ENCODE measurements around the gene CTTNBP2.

CTTNBP2 gene

DNA sequence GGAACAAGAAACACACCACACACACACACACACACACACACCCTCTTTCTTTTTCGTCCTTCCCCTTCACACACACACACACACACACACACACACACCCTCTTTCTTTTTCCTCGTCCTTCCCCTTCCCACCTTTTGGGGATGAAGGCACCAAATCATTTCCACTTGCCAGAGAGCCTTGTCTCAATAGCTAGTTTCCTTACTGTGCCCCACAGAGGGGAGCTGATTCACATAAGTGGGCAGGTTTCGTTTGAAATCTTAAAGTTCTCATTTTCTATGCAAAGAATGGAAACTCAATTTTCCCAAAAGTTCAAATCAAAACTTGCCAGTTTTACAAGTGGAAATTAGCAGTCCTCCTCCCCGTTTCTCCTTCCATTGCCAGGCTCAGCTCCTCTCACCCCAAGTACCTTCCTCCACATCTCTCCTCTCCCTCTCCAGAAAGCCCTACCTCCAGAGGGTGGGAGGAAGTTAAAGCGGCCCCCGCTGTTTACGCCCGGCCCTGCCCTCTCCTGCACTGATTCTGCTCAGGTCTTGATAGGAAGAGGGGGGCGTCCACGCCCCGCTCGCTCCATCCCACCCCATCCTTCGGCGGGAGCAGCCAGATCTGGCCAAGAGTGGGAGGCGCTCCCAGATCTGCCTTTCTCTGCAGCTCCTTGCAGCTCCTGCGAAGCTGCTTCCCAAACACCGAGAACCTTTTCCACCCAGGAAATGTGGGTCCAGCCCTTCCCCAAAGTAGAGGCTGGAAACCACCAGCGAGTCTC, 1.3 kb downstream of the CTTNBP2 start:
- no peak for DNase-seq

DNA sequence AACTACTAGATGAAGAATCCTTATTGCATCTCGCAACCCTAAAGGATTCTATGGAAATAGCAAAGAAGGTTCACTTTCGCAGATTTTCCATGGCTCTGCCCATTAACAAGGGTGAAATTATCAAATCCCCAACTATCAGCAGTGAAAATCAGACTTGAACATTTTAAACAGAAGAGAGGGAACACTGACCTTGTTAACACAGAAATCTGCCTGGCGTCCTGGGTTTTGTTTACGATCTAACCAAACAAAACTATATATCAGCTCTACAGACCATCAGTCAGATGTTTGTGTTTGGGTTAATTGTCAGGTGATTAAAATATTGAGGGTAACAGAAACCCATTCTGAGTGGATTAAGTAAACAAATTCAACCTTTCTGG, 1.9 kb downstream of the CTTNBP2 start:
- DNase-seq: no peak

DNA sequence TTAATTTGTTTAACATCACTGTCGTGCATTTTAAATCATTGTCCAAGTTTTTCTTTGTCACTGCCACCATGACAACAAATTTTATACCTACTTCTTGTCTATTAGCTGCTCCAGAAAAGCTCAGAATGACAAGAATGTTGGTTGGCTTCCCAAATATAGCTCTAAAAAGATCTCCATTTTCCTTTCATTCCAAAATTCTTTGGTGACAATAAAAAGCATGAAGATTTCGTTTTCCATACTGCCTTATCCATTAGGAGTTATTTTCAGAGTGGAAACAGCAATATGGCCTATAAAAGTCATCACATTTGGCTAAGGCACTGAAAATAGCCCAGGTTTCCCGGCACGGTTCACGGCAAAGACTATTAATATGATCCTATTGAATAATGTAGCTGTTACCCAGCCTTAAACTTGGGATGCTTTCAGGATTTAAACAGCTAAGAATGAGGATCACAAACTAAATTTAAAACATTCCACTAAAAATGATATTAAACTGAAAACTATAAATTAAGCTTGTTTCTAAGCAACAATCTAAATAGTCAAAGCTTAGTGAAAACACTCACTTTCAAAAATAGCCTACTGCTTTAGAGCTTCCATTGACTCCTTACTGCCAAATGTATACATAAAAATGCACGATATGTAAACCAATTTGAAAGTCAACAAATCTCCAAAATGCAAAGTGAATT, 2.7 kb downstream of the CTTNBP2 start:
- no peak for DNase-seq

DNA sequence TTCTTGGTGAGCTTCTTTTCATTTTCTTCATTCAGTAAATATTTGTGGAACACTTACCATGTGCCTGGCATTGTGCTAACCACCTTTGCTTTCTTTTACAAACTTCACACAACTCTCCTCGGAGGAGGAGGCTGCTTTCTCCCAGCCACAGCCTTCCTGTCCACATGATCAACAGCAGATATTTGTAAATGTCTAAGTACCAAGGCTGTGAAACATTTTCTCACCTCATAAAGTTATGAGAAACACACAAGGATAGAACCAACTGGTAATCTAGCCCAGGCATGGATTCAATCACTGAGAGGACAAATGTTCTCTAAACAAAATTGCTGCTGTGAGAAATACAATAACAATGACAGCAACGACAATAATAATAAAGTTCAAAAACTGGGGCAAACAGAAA, 3.9 kb downstream of the CTTNBP2 start:
- DNase-seq: no peak

DNA sequence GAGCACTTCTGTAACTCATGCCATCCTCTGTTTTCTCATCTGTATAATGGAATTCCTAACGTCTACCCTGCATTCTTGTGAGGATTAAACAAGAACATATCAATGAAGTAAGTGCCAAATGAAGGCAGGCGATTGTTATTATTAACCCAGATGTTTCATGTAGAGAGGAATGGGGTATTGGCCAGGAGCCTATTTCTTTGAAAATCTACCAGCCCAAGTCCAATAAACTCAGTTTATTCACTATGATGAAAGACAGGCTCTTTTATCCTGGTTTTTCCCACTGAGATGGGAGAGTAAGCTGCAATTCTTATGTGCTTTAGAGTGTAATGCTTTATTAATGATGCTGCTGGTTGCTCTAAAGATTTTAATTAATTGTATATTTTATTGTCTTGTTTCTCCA, 9.6 kb downstream of the CTTNBP2 start:
- DNase-seq: no peak

DNA sequence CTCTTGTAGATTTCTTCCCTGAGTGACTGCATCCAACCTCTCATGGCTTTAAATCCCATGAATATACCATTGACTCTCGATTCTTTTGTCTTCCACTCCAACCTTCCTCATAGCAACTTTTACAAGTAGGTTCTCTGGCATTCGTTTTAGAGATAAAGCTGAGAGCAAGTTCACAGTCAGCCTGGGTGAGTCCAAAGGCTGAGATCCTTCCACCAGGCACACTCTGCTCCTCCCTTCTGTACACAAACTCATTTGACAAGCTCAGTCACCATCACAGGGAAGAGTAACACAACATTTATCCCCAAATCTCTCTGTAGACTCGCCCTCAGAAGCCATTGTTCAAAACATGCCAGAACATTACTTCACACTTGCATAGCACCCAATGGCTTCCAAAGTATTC, 10.9 kb downstream of the CTTNBP2 start:
- DNase-seq: no peak

DNA sequence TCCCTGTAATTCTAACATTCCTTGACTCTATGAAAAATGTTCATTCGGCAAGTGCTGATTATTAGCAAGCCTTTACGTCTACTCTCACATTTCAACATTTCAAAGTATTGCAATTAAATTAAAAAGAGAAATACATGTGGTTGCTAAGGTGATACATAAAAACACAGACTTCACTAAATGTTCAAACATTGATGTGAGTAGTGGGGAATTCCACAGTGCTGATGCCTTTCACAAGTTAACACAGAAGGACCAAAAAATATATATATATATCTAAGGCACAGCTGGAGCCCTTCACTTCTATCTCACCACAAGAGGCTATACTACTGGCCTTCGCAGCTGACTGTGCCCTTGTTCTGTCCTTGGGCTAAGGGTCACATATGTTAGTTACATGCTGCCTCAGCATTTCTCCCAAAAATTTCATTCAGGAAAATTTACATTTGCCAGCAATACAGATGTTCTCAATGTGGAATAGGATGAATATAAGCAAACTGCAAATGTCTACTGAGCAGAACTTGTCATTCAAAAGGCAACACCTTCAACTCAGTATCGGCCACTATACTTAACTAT, 13.9 kb downstream of the CTTNBP2 start:
- no peak for DNase-seq

DNA sequence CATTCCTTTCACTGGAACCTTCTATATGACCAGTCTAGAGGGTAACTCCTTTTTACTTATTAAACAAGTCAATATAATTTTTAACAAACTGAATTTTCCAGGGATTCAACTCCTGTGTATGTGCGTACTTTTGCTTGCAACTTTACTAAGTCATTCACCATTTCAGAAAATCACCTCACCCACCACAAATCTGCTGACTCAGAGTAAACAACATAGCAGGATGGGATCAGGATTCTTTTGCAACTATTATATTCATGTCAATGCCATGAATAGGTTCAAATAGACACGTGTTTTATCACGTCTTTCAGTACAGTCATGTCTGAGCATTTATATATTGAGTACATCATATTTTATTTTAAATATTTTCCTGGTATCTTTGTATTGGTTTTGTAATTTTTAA, 14.5 kb downstream of the CTTNBP2 start:
- no peak for DNase-seq

DNA sequence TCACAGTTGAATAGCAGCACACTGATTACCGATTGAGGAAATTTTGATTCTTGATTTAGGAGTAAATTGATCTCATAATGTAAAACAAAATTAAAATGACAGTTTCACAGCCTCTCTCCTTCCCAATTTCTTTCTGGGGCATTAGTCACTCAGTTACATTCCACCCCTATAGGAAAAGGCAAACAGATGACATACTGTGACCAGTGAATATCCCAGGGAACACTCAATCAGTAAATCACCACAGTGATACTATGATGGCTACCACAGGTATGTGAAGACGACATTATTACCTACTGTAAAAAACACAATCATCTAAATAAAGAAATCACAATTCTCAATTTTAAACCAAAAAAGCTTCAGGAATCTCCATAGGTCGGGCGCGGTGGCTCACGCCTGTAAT, 15.5 kb downstream of the CTTNBP2 start:
- no peak for DNase-seq

DNA sequence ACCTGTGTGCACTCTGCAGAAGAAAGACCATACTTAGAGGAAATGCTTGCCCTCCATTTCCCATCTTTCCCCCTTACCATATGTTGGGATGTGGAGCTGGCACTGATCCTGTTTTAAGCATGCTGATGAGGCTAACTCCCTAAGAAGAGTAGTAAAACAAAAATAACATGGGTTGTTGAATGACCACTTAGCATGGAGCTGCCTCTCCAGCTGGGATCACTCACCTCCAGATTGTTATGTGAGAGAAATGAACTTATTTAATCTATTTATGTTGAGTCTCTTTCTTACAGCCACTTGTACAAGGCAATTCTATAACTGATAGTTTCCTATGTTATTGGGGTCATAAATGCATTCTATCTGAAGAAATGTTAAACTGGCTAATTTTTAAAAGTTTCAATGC, 17.0 kb downstream of the CTTNBP2 start:
- no peak for DNase-seq

DNA sequence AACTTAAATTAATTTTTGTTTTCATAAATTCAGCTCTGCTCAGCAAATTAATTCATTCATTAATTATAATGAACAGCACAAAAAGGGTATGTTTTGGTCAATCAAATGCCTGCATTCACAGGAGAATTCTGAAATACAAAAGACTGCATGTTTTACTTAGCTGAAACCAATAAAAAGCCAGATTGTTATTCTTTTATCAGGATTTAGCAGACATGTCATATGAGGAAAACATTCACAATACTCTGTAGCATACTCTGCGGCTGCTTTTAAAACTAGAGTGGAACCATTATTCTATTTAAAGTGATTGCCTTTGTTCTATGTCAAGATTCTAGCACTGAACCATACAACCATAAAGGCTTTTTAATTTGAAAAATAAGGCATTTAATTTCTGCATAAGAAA, 19.1 kb downstream of the CTTNBP2 start:
- DNase-seq: no peak

DNA sequence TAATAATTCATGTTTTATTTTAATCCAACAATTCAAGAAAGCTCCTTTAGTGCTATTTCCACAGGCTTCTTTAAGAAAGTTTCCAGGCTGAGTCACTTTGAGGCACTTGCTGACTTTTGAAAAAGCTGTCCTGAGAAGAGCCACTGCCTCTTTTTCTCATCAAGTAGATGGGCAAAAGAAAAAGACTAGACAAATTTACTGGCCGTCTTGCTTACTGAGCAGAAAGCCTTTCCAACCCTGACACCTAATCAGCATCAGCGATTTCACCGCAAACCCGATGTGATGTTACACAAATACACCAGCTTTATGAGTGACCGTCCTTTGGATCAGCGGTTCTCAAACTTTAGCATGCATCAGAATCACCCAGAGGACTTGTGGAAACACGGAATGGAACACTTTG, 24.3 kb downstream of the CTTNBP2 start:
- no peak for DNase-seq

DNA sequence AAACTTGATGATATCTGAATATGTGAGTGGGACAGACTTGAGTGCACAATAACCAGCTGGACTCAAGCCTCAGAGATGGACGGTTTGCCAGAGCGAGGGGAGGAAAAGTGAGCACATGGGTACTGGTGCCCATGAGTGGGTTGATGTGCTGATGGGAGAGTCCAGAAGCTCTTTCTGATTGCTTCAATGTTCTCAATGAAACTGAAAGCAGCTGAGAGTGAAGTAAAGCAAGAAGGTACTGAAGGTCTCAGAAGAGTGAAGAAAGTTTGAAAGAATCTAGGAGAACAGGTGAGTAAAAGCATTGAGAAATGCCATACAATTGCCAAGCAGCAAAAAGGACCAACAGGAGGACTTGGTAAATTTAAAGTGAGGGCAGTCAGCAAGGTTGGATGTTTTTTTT, 28.6 kb downstream of the CTTNBP2 start:
- no peak for DNase-seq

DNA sequence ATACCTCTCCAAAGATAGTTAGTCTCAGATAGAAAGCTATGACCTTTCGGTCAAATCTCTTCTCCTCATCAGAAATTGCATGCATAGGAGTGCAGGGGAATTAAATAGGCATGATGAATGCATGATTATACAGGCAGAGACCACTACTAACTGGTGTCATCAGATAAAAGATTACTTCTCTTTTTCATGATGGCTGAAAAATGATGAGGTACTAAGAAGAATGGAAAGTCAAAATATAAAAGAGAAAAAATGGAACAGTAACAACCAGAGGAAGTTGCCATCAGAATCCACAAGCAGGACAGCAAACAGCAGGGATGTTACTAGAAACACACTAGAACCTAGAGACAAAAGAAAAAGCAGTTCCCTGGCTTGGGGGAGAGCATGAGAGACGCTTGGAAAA, 31.6 kb downstream of the CTTNBP2 start:
- no peak for DNase-seq

DNA sequence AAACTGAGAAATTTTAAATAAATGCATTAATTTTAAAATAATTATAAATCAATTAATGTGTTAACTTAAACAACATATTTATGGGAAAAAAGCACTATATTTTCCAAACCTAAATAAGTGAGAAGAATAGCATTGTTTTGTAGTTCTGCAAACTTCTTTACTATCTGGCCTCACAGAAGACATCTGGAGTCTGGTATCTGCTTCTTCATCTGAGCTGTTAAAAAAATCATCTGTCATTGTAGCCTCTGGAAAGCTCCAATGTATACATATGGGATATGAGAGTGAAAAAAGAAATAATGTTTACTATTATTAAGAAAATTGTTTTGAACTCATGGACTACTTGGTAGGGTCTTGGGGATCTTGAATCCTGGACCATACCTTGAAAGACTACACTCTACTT, 32.2 kb downstream of the CTTNBP2 start:
- DNase-seq: no peak

DNA sequence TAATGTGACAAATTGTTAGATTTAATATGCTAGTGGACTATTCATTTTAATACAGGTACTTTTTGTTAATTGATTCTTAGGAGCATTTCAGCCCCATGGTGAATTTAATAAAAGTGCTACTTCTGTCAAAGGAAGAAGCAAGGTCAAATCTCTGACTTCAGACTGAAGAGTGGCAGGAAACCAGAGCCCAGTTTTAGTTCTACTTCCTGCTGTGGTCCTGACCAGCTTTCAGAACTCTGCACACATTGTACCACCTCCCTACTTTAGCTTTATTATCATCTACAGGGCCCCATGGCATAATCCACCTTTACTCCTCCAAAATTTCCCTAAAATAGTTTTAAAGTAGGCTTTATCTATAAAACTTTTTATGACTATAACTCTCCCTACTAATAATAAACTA, 33.7 kb downstream of the CTTNBP2 start:
- DNase-seq: no peak

DNA sequence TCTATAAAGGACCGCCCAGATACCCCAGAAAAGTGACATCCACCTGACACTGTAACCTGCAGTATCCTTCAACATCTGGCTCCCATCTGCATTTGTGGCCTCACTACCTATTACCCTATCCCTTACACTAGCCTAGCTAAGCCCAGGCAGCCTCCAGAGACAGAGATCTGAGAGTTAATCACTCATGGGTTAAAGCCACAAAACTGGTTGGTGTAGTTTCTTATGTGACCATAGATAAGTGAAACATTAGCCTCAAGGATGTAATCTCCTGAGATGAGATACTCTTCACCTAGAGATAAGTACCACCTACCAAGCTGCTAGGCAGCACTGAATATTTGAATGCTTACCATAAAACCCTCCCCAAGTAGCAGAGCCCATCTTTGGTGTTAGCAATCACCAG, 35.4 kb downstream of the CTTNBP2 start:
- no peak for DNase-seq

DNA sequence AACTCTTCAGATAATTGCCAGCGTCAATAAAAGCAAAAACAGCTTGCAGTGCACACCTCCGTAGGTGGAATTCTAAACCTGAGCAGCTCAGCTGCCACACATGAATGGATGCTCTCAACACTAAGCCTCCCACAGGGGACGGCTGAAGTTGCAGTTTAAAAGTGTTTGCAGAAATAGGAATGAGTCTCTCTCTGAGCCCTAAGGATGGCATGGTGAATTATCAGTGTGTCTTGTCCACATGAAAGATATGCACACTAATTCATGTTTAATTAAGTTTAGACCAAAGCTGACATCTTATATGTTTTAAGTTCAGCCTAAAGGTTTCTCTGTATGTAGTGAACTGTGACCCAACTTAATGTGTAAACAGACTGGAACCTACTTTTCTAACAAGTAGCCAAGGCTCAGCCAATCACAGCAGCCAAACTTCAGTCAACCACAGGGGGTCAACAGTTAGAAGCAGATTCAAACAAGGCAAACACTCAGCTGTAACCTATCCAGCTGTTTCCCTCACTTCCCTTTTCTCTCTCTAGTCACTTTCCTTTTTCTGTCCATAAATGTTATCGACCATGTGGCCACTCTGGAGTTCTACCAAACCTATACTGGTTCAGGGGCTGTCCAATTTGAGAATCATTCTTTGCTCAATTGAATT, 38.1 kb downstream of the CTTNBP2 start:
- no peak for DNase-seq

DNA sequence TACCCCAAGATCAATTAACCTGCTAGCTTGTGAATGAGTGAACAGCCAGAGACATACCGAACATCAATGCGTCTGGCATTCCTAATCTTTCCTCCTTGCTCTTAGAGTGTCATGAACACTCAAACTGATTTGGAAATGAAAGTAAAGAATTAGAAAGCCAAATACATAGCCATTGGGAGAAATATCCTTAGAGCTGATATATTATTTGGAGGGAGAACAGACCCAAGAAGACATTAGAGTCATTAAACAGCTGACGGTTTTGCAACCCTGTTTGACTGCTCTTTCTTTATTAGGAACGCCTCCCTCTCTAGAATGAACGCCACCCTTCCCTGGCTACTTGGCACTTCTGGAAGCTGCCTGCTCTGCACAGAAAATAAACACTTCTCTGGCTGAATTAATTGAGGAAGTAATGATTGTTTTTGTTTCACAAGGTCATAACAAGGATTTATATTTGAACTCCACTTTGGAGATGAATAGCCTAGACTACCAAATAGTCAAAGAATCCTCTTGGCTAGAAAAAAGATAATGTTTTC, 42.8 kb downstream of the CTTNBP2 start:
- DNase-seq: no peak

DNA sequence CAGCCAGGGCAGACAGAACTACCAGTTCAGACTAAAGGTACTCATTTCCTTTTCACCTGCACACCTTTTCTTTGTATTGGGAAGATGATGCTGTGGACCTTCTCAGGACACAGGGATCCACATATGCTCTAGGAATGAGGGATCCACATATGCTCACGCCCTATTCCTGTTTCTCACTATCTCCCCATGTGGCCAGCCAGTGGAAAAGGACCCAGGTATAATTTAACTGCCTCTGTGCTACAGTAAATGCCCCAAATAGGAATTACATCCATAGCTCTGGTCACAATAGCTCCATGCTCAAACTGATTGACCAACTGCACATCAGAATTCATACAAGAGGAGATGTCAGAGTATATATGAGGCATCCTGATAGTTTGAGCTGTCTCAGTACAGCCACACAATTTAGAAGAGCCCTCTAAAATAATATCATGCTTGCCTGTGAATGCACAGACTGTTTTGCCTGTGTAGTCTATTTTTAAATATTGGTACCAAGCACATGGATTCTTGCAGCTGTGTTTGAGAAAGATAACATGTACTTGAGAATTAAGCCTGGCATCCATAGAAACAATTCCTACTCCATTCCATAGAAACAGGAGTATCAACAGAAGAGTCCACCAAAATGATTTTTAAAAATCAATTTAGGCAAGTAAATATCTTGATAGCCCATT, 43.7 kb downstream of the CTTNBP2 start:
- DNase-seq: no peak

DNA sequence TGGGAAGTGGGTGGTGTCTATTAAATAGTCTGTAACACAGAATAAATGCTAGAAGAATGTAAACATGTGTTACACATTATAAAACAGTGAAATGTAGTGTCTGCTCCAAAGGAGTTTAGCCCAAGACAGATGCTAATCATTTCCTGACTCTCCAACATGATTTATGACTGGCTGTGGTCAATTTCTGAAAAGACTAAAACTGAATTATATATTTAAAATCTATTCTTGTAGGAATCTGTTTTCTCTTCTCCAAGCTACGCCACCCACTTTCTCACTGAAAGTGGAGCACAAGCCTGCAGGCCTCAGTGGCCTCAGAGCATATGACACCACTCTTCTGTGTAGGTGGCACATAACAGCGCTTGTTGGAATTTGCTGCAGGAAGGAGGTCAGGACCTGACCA, 44.4 kb downstream of the CTTNBP2 start:
- no peak for DNase-seq

DNA sequence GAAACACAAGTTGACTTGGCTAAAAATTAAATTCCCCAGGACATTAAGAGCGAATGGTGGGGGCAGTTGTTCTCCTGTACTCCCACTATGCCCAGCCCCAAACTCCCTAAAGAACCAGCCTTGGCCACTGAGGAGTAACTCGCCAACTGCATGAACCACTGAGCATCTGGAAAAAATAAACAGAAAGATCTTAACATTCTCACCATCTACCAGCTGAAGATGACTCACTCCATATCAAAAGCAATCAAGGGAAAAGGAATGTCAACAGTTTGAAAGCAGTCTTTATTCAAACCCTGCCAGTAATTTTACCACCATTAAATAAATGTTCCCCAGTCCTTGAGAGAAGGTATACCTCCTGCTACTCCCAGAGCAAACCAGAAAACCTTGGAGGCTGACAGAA, 45.4 kb downstream of the CTTNBP2 start:
- DNase-seq: no peak

DNA sequence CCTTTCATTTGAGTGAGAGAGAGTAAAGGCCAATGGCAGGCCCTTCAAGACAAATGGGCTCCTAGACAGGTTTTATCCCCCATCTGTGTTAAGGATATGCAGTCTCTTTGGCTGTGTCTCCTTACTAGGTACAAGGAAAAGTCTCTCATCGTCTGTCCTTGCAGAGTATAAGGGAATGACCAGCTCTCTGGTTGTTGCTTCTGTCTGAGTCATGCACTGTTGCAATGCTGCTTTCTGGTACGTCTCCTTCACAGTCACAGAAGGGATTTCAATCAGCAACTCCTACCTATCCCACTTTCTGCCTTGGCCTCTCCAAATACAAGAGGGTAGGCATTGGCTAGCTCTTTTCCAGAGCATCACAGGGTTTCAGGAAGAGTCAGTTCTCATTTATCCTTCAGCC, 48.1 kb downstream of the CTTNBP2 start:
- no peak for DNase-seq

Data from CD4-positive, alpha-beta T cell treated with Interleukin-15 for 1 hour (primary cell).